Measurements from ENCODE around the gene OGA. TPM values are rescaled to one million over a fixed set of nuclear protein-coding genes. Genes with fewer than 3 reads are reported as not detected.

The OGA gene
- total and polyA plus RNA-seq, 3 donors from 2014 or later, result 93.3 to 215 (median 161) TPM

GRCh38 chr10:101833466-101833865, 15.2 kb upstream of the OGA start:
- 75% methylated on average over 1 of the region's 1 CpG for WGBS, 2 donors
- Histone ChIP-seq H3K9me3 (no peaks in the 10 kb centered on the region), H3K27ac (no peak overlapping the region), H3K27me3 (no peaks in the 10 kb centered on the region), H3K4me1 (peaks cover 11% of the 10 kb centered on the region), H3K36me3 (ENCODE audit: low read depth, missing control alignments) (no peaks in the 10 kb centered on the region), H3K4me3 (no peak overlapping the region)
- no peak for TF ChIP-seq CTCF (IDR thresholded peaks at IDR 0.05)
- no peak for TF ChIP-seq POLR2A (IDR thresholded peaks at IDR 0.05)
- intact Hi-C loops (cut with DNase I; ENCODE audit: low total_unique reads), result no loop called here
- no peak for DNase-seq

- WGBS, 2 donors, result 71 to 74% methylated on average over 4 of the region's 4 CpGs
- Histone ChIP-seq H3K27ac (no peak overlapping the region), H3K4me1 (peaks cover 11% of the 10 kb centered on the region), H3K27me3 (no peaks in the 10 kb centered on the region), H3K4me3 (no peak overlapping the region), H3K36me3 (ENCODE audit: low read depth, missing control alignments) (no peaks in the 10 kb centered on the region), H3K9me3 (no peaks in the 10 kb centered on the region)
- DNase-seq, result no peak
- TF ChIP-seq POLR2A (IDR thresholded peaks at IDR 0.05), result no peak
- no peak for TF ChIP-seq CTCF (IDR thresholded peaks at IDR 0.05)
- intact Hi-C loops (cut with DNase I; ENCODE audit: low total_unique reads), result no loop called here
Observed at GRCh38 chr10:101832325-101832771, 14.1 kb upstream of the OGA start.

GRCh38 chr10:101831169-101831811, 13.0 kb upstream of the OGA start:
- intact Hi-C loops (cut with DNase I; ENCODE audit: low total_unique reads), result no loop called here
- Histone ChIP-seq H3K4me3 (peak overlapping the region; percentile 19 to 59), H3K27ac (peak overlapping the region in 1 of 2 donors; percentile 28), H3K36me3 (ENCODE audit: low read depth, missing control alignments) (no peaks in the 10 kb centered on the region), H3K4me1 (peaks cover 11% of the 10 kb centered on the region), H3K9me3 (no peaks in the 10 kb centered on the region), H3K27me3 (no peaks in the 10 kb centered on the region)
- TF ChIP-seq POLR2A (IDR thresholded peaks at IDR 0.05) (no peak), CTCF (IDR thresholded peaks at IDR 0.05) (no peak)
- DNase-seq, result no peak
- WGBS, 2 donors, result 62 to 65% methylated on average over 9 of the region's 9 CpGs

GRCh38 chr10:101830322-101831168, 12.3 kb upstream of the OGA start:
- no peaks in the 10 kb centered on the region for H3K9me3 ChIP-seq
- TF ChIP-seq POLR2A (IDR thresholded peaks at IDR 0.05) (no peak), CTCF (IDR thresholded peaks at IDR 0.05) (no peak)
- no peaks in the 10 kb centered on the region for H3K27me3 ChIP-seq
- 3 to 6% methylated on average over 6 to 56 of the region's 56 CpGs for WGBS, 2 donors
- no peaks in the 10 kb centered on the region for H3K36me3 ChIP-seq (ENCODE audit: low read depth, missing control alignments)
- DNase-seq, result peak; percentile 89
- peaks cover 11% of the 10 kb centered on the region for H3K4me1 ChIP-seq
- peak overlapping the region; percentile 19 to 59 for H3K4me3 ChIP-seq
- peak overlapping the region in 1 of 2 donors; percentile 28 for H3K27ac ChIP-seq
- intact Hi-C loops (cut with DNase I; ENCODE audit: low total_unique reads), result no loop called here

Data from testis (tissue), 3 donors.